MCF 10A (cell line): Measurements from ENCODE around the gene SLC25A13. TPM values are rescaled to one million over a fixed set of nuclear protein-coding genes. Genes with fewer than 3 reads are reported as not detected.

Source experiments
- BruUV-seq: library from RNA; stranded (reverse); fragments of 400-500 nt; replicated peaks from 2 replicates; lab custom pipeline; 2021; lab: Mats Ljungman, UMichigan
- CTCF ChIA-PET: fragments of 300-600 bp; sonication (Branson Sonifier 250); formaldehyde crosslinking; extraction: SDS; loops from one replicate; lab custom pipeline; 2021; ENCODE audit warnings: antibody characterized with exemption, inconsistent platforms; lab: Yijun Ruan, JAX
- POLR2A ChIA-PET: fragments of 300-600, 350-650 bp; sonication (Branson Sonifier 250); formaldehyde crosslinking; extraction: SDS; loops from one replicate; lab custom pipeline; 2020; ENCODE audit warnings: antibody characterized with exemption, inconsistent platforms; lab: Yijun Ruan, JAX
- DNase-seq: peaks from one replicate; pipeline ENCODE4 v3.0.0-alpha.2; 2018; ENCODE audit not compliant: unreplicated experiment
- H3K27ac Mint-ChIP-seq: one replicate; pipeline ENCODE4 v1.8.0; 2022; ENCODE audit warnings: mild to moderate bottlenecking, low read depth, mixed read lengths; ENCODE audit not compliant: unreplicated experiment
- H3K27me3 Mint-ChIP-seq: one replicate; pipeline ENCODE4 v1.8.0; 2022; ENCODE audit warnings: mixed read lengths; ENCODE audit not compliant: insufficient read depth, unreplicated experiment
- H3K36me3 Mint-ChIP-seq: one replicate; pipeline ENCODE4 v1.8.0; 2022; ENCODE audit warnings: mild to moderate bottlenecking, moderate library complexity, mixed read lengths; ENCODE audit not compliant: insufficient read depth, unreplicated experiment
- H3K4me1 Mint-ChIP-seq: one replicate; pipeline ENCODE4 v1.8.0; 2022; ENCODE audit warnings: mixed read lengths; ENCODE audit not compliant: insufficient read depth, unreplicated experiment
- H3K4me3 Mint-ChIP-seq: one replicate; pipeline ENCODE4 v1.8.0; 2022; ENCODE audit warnings: mild to moderate bottlenecking, moderate library complexity, mixed read lengths; ENCODE audit not compliant: unreplicated experiment
- H3K9me3 Mint-ChIP-seq: one replicate; pipeline ENCODE4 v1.8.0; 2022; ENCODE audit warnings: mixed read lengths; ENCODE audit not compliant: unreplicated experiment
- intact Hi-C: fragments of 100-400 bp; cut with micrococcal nuclease; formaldehyde crosslinking; loops from 2 replicates; pipeline ENCODE4 v1.14.1; 2022
- total RNA-seq: library from RNA; stranded (reverse); gene quantifications from 2 replicates; pipeline ENCODE4 v1.2.3, GENCODE V29; 2022
- TF ChIP-seq, protein P1 (sequence below): fragments of 200-600 bp; IDR thresholded peaks from one replicate; pipeline ENCODE4 v1.8.0; 2022; ENCODE audit warnings: antibody characterized with exemption, mild to moderate bottlenecking; ENCODE audit not compliant: unreplicated experiment

The SLC25A13 gene
- total RNA-seq, 1 experiment from 2014 or later = 28.6 TPM

DNA sequence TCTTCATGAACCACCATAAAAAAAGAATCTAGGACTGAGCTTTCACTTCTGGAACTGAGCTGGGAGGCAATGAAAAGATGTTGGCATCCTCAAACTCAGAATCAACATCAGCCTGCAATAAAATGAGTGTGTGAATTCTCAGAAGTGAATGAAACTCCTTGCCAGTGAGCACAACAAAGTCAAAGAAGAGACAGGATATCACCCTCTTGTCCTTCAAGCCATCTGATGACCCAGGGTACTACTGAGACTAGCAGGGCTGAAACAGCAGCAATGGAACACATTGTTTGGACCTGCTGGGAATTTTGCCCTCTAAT lies 13.0 kb downstream of the SLC25A13 start:
- TF ChIP-seq, protein P1, sequence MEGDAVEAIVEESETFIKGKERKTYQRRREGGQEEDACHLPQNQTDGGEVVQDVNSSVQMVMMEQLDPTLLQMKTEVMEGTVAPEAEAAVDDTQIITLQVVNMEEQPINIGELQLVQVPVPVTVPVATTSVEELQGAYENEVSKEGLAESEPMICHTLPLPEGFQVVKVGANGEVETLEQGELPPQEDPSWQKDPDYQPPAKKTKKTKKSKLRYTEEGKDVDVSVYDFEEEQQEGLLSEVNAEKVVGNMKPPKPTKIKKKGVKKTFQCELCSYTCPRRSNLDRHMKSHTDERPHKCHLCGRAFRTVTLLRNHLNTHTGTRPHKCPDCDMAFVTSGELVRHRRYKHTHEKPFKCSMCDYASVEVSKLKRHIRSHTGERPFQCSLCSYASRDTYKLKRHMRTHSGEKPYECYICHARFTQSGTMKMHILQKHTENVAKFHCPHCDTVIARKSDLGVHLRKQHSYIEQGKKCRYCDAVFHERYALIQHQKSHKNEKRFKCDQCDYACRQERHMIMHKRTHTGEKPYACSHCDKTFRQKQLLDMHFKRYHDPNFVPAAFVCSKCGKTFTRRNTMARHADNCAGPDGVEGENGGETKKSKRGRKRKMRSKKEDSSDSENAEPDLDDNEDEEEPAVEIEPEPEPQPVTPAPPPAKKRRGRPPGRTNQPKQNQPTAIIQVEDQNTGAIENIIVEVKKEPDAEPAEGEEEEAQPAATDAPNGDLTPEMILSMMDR = no peak
- Mint-ChIP-seq H3K4me3 (no peak overlapping the region), H3K27me3 (no peaks in the 10 kb centered on the region), H3K9me3 (no peaks in the 10 kb centered on the region), H3K36me3 (peaks cover 19% of the 10 kb centered on the region), H3K4me1 (peaks cover 61% of the 10 kb centered on the region), H3K27ac (no peak overlapping the region)
- intact Hi-C loops = no loop called here
- POLR2A ChIA-PET = no interaction called here
- CTCF ChIA-PET = interaction anchor here (0.7 kb wide), 1 partner anchor 36 kb away, joined by 3 read pairs; no protein-coding TSS in a partner anchor
- DNase-seq = no peak
- no TSS peak for BruUV-seq

DNA sequence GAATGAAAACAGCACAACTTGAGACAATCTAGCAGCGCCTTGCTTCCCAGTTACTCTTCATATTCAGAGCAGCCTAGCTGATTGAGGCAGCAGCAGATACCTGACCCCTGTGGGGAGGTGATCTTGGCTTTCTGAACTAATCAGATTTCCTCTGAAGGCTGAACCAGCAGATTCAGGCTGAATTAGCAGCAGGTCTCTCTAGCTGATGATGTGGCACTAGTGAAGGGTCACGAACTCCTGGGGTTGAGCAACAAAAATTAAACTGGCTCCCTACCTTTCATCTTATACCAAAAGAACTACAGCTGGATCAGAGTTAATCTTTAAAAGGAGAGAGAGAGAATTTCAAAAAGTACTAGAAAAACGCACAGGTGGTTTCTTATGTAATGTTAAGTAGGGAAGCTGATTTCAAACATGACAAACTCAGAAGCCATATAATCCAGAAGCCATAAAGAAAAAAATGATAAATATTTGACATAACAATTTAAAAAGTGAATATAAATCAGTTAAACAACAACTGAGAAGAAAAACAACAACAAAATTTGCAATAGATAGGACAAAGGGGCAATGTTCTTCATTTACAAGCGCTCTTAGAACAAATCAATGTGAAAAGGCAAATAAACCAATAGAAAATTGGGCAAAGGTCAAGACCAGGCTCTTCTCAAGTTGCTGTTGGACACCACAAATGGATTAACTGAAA lies 13.5 kb downstream of the SLC25A13 start:
- BruUV-seq = no TSS peak
- Mint-ChIP-seq H3K36me3 (peaks cover 19% of the 10 kb centered on the region), H3K9me3 (no peaks in the 10 kb centered on the region), H3K27ac (no peak overlapping the region), H3K27me3 (no peaks in the 10 kb centered on the region), H3K4me3 (no peak overlapping the region), H3K4me1 (peaks cover 63% of the 10 kb centered on the region)
- TF ChIP-seq, protein P1 = no peak
- intact Hi-C loops = no loop called here
- CTCF ChIA-PET = interaction anchor here (0.5 to 0.7 kb wide), 2 partner anchors 9 to 37 kb away, joined by 3 read pairs; no protein-coding TSS in a partner anchor
- POLR2A ChIA-PET = no interaction called here
- no peak for DNase-seq

DNA sequence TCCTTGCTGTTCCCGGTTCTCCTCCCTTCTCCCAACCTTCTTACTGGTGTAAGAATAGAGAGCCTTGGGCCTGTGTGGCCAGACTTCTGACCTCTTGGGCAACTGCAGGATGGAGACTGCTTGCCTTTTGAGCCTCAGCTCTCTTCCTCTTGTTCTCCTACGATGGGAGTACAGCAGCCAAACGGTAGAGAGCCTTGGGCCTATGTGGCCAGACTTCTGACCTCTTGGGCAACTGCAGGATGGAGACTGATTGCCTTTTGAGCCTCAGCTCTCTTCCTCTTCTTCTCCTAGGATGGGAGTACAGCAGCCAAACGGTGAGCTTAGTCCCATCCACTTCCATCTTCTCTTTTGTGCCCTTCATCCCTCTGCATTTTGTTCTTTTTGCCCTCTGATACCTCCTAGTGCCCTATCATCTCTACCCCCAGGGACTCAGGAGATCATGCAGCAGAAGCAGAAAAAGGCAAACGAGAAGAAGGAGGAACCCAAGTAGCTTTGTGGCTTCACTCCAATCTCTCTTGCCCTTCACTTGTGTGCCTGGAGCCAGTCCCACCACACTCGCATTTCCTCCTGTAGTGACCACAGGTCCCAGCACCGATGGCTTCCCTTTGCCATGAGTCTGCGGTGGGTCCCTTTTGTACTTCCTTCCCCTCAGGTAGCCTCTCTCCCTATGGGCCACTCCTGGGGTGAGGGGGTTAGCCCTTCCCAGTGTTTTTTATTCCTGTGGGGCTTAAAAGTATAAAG lies 15.3 kb downstream of the SLC25A13 start:
- Mint-ChIP-seq H3K9me3 (no peaks in the 10 kb centered on the region), H3K27me3 (no peaks in the 10 kb centered on the region), H3K4me3 (no peak overlapping the region), H3K36me3 (peaks cover 19% of the 10 kb centered on the region), H3K4me1 (peaks cover 56% of the 10 kb centered on the region), H3K27ac (no peak overlapping the region)
- no peak for DNase-seq
- TF ChIP-seq, protein P1 = no peak
- BruUV-seq = no TSS peak
- ChIA-PET CTCF (no interaction called here), POLR2A (no interaction called here)
- intact Hi-C loops = no loop called here

DNA sequence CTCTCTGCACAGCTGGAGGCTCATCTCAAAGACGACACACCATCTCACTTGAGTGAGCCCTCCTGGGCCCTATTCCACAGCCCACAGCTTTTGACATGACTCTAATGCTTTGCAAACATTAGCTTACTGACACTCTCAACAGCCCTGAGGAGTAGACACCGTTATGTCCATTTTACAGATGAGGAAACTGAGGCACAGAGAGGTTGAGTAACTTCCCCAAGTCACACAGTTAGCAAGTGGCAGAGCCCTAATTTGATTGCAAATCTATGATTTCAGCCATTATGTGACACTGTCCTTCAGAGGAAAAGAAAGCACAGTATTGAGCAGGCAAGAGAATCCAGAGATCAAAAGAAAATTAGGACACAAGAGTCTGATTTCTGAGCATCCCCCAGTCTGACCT lies 16.0 kb downstream of the SLC25A13 start:
- intact Hi-C loops = no loop called here

More for the DNA sequence above, 16.0 kb downstream of the SLC25A13 start:
- BruUV-seq = no TSS peak
- POLR2A ChIA-PET = interaction anchor here (1.2 to 1.6 kb wide), 2 partner anchors 14 kb away, joined by 4 to 5 read pairs; no protein-coding TSS in a partner anchor
- DNase-seq = no peak
- H3K9me3 Mint-ChIP-seq = no peaks in the 10 kb centered on the region
- no peaks in the 10 kb centered on the region for H3K27me3 Mint-ChIP-seq
- H3K4me1 Mint-ChIP-seq = peaks cover 50% of the 10 kb centered on the region
- peaks cover 19% of the 10 kb centered on the region for H3K36me3 Mint-ChIP-seq
- CTCF ChIA-PET = no interaction called here
- TF ChIP-seq, protein P1 = no peak
- no peak overlapping the region for H3K4me3 Mint-ChIP-seq
- H3K27ac Mint-ChIP-seq = no peak overlapping the region
